ENCODE results near the gene RGCC.
"Not testable (repeated sequence)": the region's sequence is repeated elsewhere in the genome, so short reads cannot be mapped to it uniquely, and the experiment has no call there.

RGCC gene

GRCh38 chr13:41456768-41457588 lies at the start of gene RGCC:
TSS of gene RGCC (plus strand) at chr13:41457550. CDS start at chr13:41457708, 158 bp downstream.
- no peak for DNase-seq (ENCODE audit: low read depth)

- DNase-seq (ENCODE audit: low read depth): no peak
Observed at GRCh38 chr13:41408121-41408520, 49.2 kb upstream of the RGCC start.

- DNase-seq (ENCODE audit: low read depth): no peak
Observed at GRCh38 chr13:41408746-41409145, 48.6 kb upstream of the RGCC start.

GRCh38 chr13:41409611-41410010 lies 47.7 kb upstream of the RGCC start:
- no peak for DNase-seq (ENCODE audit: low read depth)

- no peak for DNase-seq (ENCODE audit: low read depth)
Observed at GRCh38 chr13:41411060-41411459, 46.3 kb upstream of the RGCC start.

GRCh38 chr13:41411522-41411921 lies 45.8 kb upstream of the RGCC start:
- DNase-seq (ENCODE audit: low read depth): peak; percentile 11

- no peak for DNase-seq (ENCODE audit: low read depth)
Observed at GRCh38 chr13:41413872-41414271, 43.5 kb upstream of the RGCC start.

GRCh38 chr13:41416276-41416675 lies 41.1 kb upstream of the RGCC start:
- DNase-seq (ENCODE audit: low read depth): peak; percentile 18

- DNase-seq (ENCODE audit: low read depth): peak; percentile 59
Observed at GRCh38 chr13:41418027-41418426, 39.3 kb upstream of the RGCC start.

- DNase-seq (ENCODE audit: low read depth): no peak
Observed at GRCh38 chr13:41418731-41419130, 38.6 kb upstream of the RGCC start.

- DNase-seq (ENCODE audit: low read depth): no peak
Observed at GRCh38 chr13:41419206-41419605, 38.1 kb upstream of the RGCC start.

GRCh38 chr13:41420146-41420545 lies 37.2 kb upstream of the RGCC start:
- DNase-seq (ENCODE audit: low read depth): no peak

GRCh38 chr13:41421330-41421729 lies 36.0 kb upstream of the RGCC start:
- not testable (repeated sequence) for DNase-seq (ENCODE audit: low read depth)

GRCh38 chr13:41421983-41422382 lies 35.4 kb upstream of the RGCC start:
- DNase-seq (ENCODE audit: low read depth): not testable (repeated sequence)

GRCh38 chr13:41423259-41423658 lies 34.1 kb upstream of the RGCC start:
- DNase-seq (ENCODE audit: low read depth): not testable (repeated sequence)

- not testable (repeated sequence) for DNase-seq (ENCODE audit: low read depth)
Observed at GRCh38 chr13:41424675-41425074, 32.7 kb upstream of the RGCC start.

GRCh38 chr13:41426047-41426446 lies 31.3 kb upstream of the RGCC start:
- DNase-seq (ENCODE audit: low read depth): no peak

GRCh38 chr13:41427666-41428065 lies 29.7 kb upstream of the RGCC start:
- no peak for DNase-seq (ENCODE audit: low read depth)

- DNase-seq (ENCODE audit: low read depth): no peak
Observed at GRCh38 chr13:41428155-41428554, 29.2 kb upstream of the RGCC start.

- peak; percentile 50 for DNase-seq (ENCODE audit: low read depth)
Observed at GRCh38 chr13:41434030-41434429, 23.3 kb upstream of the RGCC start.

- no peak for DNase-seq (ENCODE audit: low read depth)
Observed at GRCh38 chr13:41434831-41435520, 22.4 kb upstream of the RGCC start.

GRCh38 chr13:41443969-41444368 lies 13.4 kb upstream of the RGCC start:
- no peak for DNase-seq (ENCODE audit: low read depth)

GRCh38 chr13:41452462-41452861 lies 4.9 kb upstream of the RGCC start:
- no peak for DNase-seq (ENCODE audit: low read depth)
